ENCODE results near the gene DOCK2. TPM values are rescaled to one million over a fixed set of nuclear protein-coding genes. Genes with fewer than 3 reads are reported as not detected.
"Not testable (repeated sequence)": the region's sequence is repeated elsewhere in the genome, so short reads cannot be mapped to it uniquely, and the experiment has no call there.

DOCK2 gene
- total and polyA plus RNA-seq, 8 donors: 4.3 to 101 (median 5.3) TPM

DNA sequence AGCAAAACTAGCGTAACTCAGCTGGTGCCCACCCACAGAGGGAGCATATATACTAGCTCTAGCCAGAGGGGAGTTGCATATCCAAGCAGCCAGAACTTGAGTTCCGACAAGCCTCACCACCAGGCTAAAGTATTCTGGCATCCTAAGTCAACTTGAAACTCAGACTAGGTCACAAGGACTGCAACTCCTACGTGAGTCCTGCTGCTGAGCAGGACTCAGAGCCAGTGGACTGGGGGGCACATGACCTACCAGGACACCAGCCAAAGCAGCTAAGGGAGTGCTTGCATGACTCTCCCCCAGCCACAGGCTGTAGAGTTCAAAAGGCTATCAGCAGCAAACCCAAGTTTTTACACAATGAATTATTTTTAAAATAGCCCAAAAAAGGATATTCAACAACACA is 27.4 kb upstream of the DOCK2 start:
- no peak overlapping the region for H3K27ac ChIP-seq
- intact Hi-C loops (cut with DNase I): no loop called here
- peaks cover 0 to 5% of the 10 kb centered on the region in 2 donors for H3K9me3 ChIP-seq
- ATAC-seq: no peak
- TF ChIP-seq, protein P1, sequence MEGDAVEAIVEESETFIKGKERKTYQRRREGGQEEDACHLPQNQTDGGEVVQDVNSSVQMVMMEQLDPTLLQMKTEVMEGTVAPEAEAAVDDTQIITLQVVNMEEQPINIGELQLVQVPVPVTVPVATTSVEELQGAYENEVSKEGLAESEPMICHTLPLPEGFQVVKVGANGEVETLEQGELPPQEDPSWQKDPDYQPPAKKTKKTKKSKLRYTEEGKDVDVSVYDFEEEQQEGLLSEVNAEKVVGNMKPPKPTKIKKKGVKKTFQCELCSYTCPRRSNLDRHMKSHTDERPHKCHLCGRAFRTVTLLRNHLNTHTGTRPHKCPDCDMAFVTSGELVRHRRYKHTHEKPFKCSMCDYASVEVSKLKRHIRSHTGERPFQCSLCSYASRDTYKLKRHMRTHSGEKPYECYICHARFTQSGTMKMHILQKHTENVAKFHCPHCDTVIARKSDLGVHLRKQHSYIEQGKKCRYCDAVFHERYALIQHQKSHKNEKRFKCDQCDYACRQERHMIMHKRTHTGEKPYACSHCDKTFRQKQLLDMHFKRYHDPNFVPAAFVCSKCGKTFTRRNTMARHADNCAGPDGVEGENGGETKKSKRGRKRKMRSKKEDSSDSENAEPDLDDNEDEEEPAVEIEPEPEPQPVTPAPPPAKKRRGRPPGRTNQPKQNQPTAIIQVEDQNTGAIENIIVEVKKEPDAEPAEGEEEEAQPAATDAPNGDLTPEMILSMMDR (IDR thresholded peaks at IDR 0.05): no peak
- H3K36me3 ChIP-seq: peaks cover 0 to 4% of the 10 kb centered on the region in 2 donors
- no peak overlapping the region for H3K4me3 ChIP-seq
- H3K4me1 ChIP-seq: no peaks in the 10 kb centered on the region
- no peaks in the 10 kb centered on the region for H3K27me3 ChIP-seq
- no peak for DNase-seq

DNA sequence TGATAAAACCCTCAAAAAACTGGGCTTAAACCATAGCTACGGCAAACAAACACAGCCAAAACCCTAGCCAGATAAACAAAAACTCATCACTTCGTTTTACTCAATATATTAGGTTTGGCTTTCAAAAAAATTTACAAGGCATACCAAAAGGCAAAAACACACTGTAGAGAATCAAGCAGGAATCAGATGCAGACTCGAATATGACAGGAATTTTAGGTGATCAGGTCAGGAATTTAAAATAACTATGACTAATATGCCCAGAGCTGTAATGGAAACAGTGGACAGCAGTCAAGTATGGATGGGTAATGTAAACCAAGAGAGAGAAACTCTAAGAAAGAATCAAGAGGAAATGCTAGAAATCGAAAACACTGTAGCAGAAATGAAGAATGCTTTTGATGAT is 26.5 kb upstream of the DOCK2 start:
- Histone ChIP-seq H3K4me1 (no peaks in the 10 kb centered on the region), H3K27ac (no peak overlapping the region), H3K36me3 (no peaks in the 10 kb centered on the region), H3K4me3 (no peak overlapping the region), H3K9me3 (peaks cover 0 to 5% of the 10 kb centered on the region in 2 donors), H3K27me3 (no peaks in the 10 kb centered on the region)
- TF ChIP-seq, protein P1 (IDR thresholded peaks at IDR 0.05): no peak
- intact Hi-C loops (cut with DNase I): no loop called here
- ATAC-seq (no peak), DNase-seq (no peak)

DNA sequence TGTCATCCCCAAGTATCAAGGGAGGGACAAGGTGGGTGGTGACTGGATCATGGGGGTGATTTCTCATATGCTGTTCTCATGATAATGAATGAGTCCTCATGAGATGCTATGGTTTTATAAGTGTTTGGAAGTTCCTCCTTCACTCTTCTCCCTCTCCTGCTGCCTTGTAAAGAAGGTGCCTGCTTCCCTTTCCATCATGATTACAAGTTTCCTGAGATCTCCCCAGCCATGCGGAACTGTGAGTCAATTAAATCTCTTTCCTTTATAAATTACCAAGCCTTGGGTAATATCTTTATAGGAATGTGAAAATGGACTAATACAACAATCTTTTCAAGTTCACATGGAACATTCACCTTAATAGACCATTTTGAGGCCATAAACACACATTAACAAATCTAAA is 21.5 kb upstream of the DOCK2 start:
- H3K4me1 ChIP-seq: no peaks in the 10 kb centered on the region
- no peaks in the 10 kb centered on the region for H3K36me3 ChIP-seq
- intact Hi-C loops (cut with DNase I): no loop called here
- DNase-seq (no peak), ATAC-seq (no peak)
- no peak overlapping the region for H3K27ac ChIP-seq
- H3K27me3 ChIP-seq: no peaks in the 10 kb centered on the region
- H3K4me3 ChIP-seq: no peak overlapping the region
- TF ChIP-seq, protein P1 (IDR thresholded peaks at IDR 0.05): no peak
- H3K9me3 ChIP-seq: peaks cover 0 to 1% of the 10 kb centered on the region in 2 donors

DNA sequence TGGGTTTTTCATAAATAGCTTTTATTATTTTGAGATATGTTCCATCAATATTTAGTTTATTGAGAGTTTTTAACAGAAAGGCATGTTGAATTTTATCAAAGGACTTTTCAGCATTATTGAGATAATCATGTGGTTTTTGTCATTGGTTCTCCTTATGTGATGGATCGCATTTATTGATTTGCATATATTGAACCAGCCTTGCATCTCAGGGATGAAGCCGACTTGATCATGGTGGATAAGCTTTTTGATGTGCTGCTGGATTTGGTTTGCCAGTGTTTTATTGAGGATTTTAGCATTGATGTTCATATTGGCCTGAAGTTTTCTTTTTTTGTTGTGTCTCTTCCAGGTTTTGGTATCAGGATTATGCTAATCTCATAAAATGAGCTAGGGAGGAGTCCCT is 12.8 kb upstream of the DOCK2 start:
- H3K27me3 ChIP-seq; H3K9me3 ChIP-seq; ATAC-seq; DNase-seq; intact Hi-C loops (cut with DNase I); H3K4me1 ChIP-seq; H3K27ac ChIP-seq; H3K36me3 ChIP-seq; H3K4me3 ChIP-seq: not testable (repeated sequence)

DNA sequence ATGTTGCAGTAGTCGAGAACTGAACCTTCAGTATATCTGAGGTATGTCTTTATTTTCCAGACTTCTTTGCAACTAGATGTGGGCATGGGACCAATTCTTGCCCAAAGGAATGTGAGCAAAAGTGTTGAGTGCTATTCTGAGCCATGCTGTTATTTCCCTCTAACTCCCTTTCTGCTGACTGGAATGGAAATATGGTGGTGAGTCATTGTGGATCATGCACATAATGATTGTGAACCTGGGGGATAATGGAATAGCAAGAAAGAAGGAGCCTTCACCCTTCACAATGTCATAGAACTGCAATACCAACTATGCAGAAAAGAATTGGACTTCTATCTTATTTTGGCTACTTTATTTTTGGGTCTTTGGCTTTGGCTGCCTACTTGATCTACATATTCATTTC is 10.3 kb upstream of the DOCK2 start:
- Histone ChIP-seq H3K27ac (no peak overlapping the region), H3K36me3 (no peaks in the 10 kb centered on the region), H3K4me1 (no peaks in the 10 kb centered on the region), H3K4me3 (no peak overlapping the region), H3K9me3 (no peaks in the 10 kb centered on the region), H3K27me3 (no peaks in the 10 kb centered on the region)
- TF ChIP-seq, protein P1 (IDR thresholded peaks at IDR 0.05): no peak
- ATAC-seq: peak; percentile 37
- no peak for DNase-seq
- intact Hi-C loops (cut with DNase I): no loop called here

DNA sequence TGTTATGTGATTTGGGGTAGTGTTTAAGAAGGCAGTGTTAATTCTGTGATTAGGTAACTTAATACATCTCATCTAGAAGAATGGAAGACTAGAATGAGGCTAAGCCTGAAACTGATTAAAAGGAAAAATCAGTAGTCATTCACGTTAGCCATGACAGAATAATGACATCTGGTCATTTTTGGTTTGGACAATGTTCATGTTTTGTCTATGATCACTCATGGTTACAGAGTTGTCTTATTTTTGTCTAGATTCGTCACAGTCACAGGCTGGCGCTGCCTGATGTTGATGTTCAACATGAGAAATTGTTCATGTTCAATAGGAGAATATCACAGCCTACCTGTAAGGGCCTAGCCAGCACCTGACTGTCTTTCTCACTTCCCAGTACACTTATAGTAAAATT is 9.5 kb upstream of the DOCK2 start:
- Histone ChIP-seq H3K36me3 (no peaks in the 10 kb centered on the region), H3K4me3 (no peak overlapping the region), H3K9me3 (no peaks in the 10 kb centered on the region), H3K27ac (no peak overlapping the region), H3K4me1 (no peaks in the 10 kb centered on the region), H3K27me3 (no peaks in the 10 kb centered on the region)
- ATAC-seq: no peak
- intact Hi-C loops (cut with DNase I): no loop called here
- TF ChIP-seq, protein P1 (IDR thresholded peaks at IDR 0.05): no peak
- DNase-seq: no peak
